OCI-LY7 (cell line): ENCODE results near the gene SNAPC5.

ENCODE experiments used
- CTCF ChIP-seq: fragments of 200-600 bp; sonication (generic); conservative IDR thresholded peaks from 2 replicates; pipeline ENCODE4 v1.5.1; 2014; ENCODE audit warnings: mild to moderate bottlenecking, antibody characterized with exemption, low read length, moderate library complexity, mixed read lengths
- EZH2phosphoT487 ChIP-seq: fragments of 200-600 bp; sonication (generic); IDR thresholded peaks from 2 replicates; pipeline ENCODE4 v1.6.1; 2018; ENCODE audit warnings: low read depth, borderline replicate concordance, mild to moderate bottlenecking, mixed run types, antibody characterized with exemption, low read length, moderate library complexity, mixed read lengths

- TF ChIP-seq CTCF (no peak), EZH2phosphoT487 (no peak)
Measured at GRCh38 chr15:66504563-66505429, 7.2 kb upstream of the SNAPC5 start, which contains the start of the genes RPL4 and ZWILCH.
